Endothelial cell of umbilical vein (primary cell): ENCODE measurements around the gene GPR33. TPM values are rescaled to one million over a fixed set of nuclear protein-coding genes. Genes with fewer than 3 reads are reported as not detected.

Source experiments
- BruUV-seq: library from RNA; stranded (reverse); fragments of 400-500 nt; replicated peaks from 2 replicates; lab custom pipeline; 2021; lab: Mats Ljungman, UMichigan
- CTCF ChIA-PET: fragments of 300-600, 350-600 bp; sonication (Branson Sonifier 250); formaldehyde crosslinking; loops from one replicate; lab custom pipeline; 2021; ENCODE audit warnings: antibody characterized with exemption, inconsistent platforms; lab: Charles Lee
- POLR2A ChIA-PET: fragments of 300-600, 350-600 bp; sonication (Branson Sonifier 250); formaldehyde crosslinking; loops from one replicate; lab custom pipeline; 2021; ENCODE audit warnings: antibody characterized with exemption, inconsistent platforms; lab: Charles Lee
- DNase-seq: peaks from one replicate; pipeline ENCODE4 v3.0.0-alpha.2; 2011; ENCODE audit warnings: low read depth, low spot score
- FAIRE-seq: peaks from 2 replicates; lab custom pipeline; 2011; peaks lifted over from hg19 to GRCh38; lab: Jason Lieb, UNC
- H2AFZ ChIP-seq: 2 replicates; pipeline ENCODE4 v1.6.0; 2012; ENCODE audit warnings: low read depth, low read length, control low read depth, inconsistent platforms
- H3K27ac ChIP-seq: 2 replicates; pipeline ENCODE4 v1.5.1; 2011; ENCODE audit warnings: low read depth, mild to moderate bottlenecking, control low read depth, low read length, moderate library complexity; ENCODE audit not compliant: insufficient read depth
- H3K27me3 ChIP-seq, 2 experiments: 2 replicates each; pipeline versions ENCODE4 v1.6.0 to v1.6.1; 2011; ENCODE audit warnings: low read length in 2 of 2, mixed read lengths in 1 of 2; ENCODE audit not compliant: control insufficient read depth in 2 of 2, insufficient read depth in 2 of 2
- H3K36me3 ChIP-seq, 2 experiments: 2 replicates in 1 of 2; 3 replicates in 1 of 2; pipeline ENCODE4 v1.5.1; 2011; ENCODE audit warnings: low read length in 2 of 2, mild to moderate bottlenecking in 1 of 2, moderate library complexity in 1 of 2; ENCODE audit not compliant: control insufficient read depth in 2 of 2, insufficient read depth in 2 of 2; ENCODE audit errors: extremely low read depth in 1 of 2
- H3K4me1 ChIP-seq: 3 replicates; pipeline ENCODE4 v1.5.1; 2011; ENCODE audit warnings: mild to moderate bottlenecking, low read length; ENCODE audit not compliant: control insufficient read depth, insufficient read depth; ENCODE audit errors: extremely low read depth
- H3K4me2 ChIP-seq: 2 replicates; pipeline ENCODE4 v1.6.1; 2011; ENCODE audit warnings: low read length, control low read depth, mixed read lengths; ENCODE audit not compliant: insufficient read depth
- H3K4me3 ChIP-seq, 3 experiments: fragments of 200-600 bp in 1 of 3; sonication (generic), shearing (Covaris generic) in 1 of 3; replicated peaks in 1 of 3; 2 replicates each; pipeline ENCODE4 v1.5.1; 2011 to 2016; ENCODE audit warnings: control low read depth in 3 of 3, low read length in 3 of 3, mild to moderate bottlenecking in 2 of 3, inconsistent platforms in 1 of 3, low read depth in 1 of 3, moderate library complexity in 1 of 3; ENCODE audit not compliant: insufficient read depth in 1 of 3
- H3K79me2 ChIP-seq: 2 replicates; pipeline ENCODE4 v1.6.0; 2012; ENCODE audit warnings: low read length, inconsistent platforms; ENCODE audit not compliant: control insufficient read depth, insufficient read depth
- H3K9ac ChIP-seq: replicated peaks from 2 replicates; pipeline ENCODE3; 2011; ENCODE audit warnings: low read length, control low read depth; ENCODE audit not compliant: insufficient read depth; ENCODE audit errors: extremely low read depth
- H3K9me1 ChIP-seq: replicated peaks from 3 replicates; pipeline ENCODE4 v1.6.0; 2011; ENCODE audit warnings: mild to moderate bottlenecking, low read length; ENCODE audit not compliant: control insufficient read depth, insufficient read depth; ENCODE audit errors: extremely low read depth
- H3K9me3 ChIP-seq: replicated peaks from 2 replicates; pipeline ENCODE4 v1.5.1; 2012; ENCODE audit warnings: low read length, inconsistent platforms; ENCODE audit not compliant: control insufficient read depth, insufficient read depth
- H4K20me1 ChIP-seq: replicated peaks from 2 replicates; pipeline ENCODE3; 2011; ENCODE audit warnings: mild to moderate bottlenecking, low read length; ENCODE audit not compliant: control insufficient read depth, insufficient read depth; ENCODE audit errors: extremely low read depth
- CTCF ChIP-seq, 2 donors: IDR thresholded peaks; 1 replicate in 1 of 2; 2 replicates in 1 of 2; pipeline ENCODE4 v1.5.1; 2011; ENCODE audit warnings: low read length in 2 of 2, mild to moderate bottlenecking in 2 of 2, moderate library complexity in 2 of 2, control low read depth in 1 of 2, inconsistent platforms in 1 of 2, low read depth in 1 of 2; ENCODE audit not compliant: insufficient read depth in 1 of 2; ENCODE audit errors: extremely low read depth in 1 of 2
- EZH2 ChIP-seq: IDR thresholded peaks from 2 replicates; pipeline ENCODE4 v1.6.1; 2012; ENCODE audit warnings: borderline replicate concordance, low read depth, mild to moderate bottlenecking, moderate library complexity, low read length, inconsistent platforms; ENCODE audit not compliant: severe bottlenecking
- FOS ChIP-seq: IDR thresholded peaks from 2 replicates; pipeline ENCODE4 v1.6.1; 2011; ENCODE audit warnings: mild to moderate bottlenecking, low read length, moderate library complexity, borderline replicate concordance; ENCODE audit not compliant: insufficient read depth
- GATA2 ChIP-seq: IDR thresholded peaks from 2 replicates; pipeline ENCODE4 v1.7.0; 2011; ENCODE audit warnings: low read depth, mild to moderate bottlenecking, moderate library complexity, mixed read lengths, low read length; ENCODE audit not compliant: insufficient read length, insufficient read depth
- JUN ChIP-seq: IDR thresholded peaks from 2 replicates; pipeline ENCODE4 v1.6.1; 2011; ENCODE audit warnings: borderline replicate concordance, low read depth; ENCODE audit not compliant: insufficient read length, insufficient read depth
- MAX ChIP-seq: IDR thresholded peaks from 2 replicates; pipeline ENCODE4 v1.6.1; 2011; ENCODE audit not compliant: insufficient read depth, insufficient read length
- MYC ChIP-seq: IDR thresholded peaks from one replicate; pipeline ENCODE4 v1.6.1; 2011; ENCODE audit warnings: mild to moderate bottlenecking, low read depth, low read length
- POLR2A ChIP-seq: IDR thresholded peaks from 2 replicates; pipeline ENCODE4 v1.6.1; 2012; ENCODE audit warnings: low read depth, mild to moderate bottlenecking, control low read depth, low read length
- POLR2AphosphoS5 ChIP-seq: IDR thresholded peaks from 2 replicates; pipeline ENCODE4 v1.6.1; 2012; ENCODE audit warnings: low read depth, mild to moderate bottlenecking, control low read depth, low read length, moderate library complexity; ENCODE audit not compliant: insufficient read depth
- dilution Hi-C: fragments of 300-500 bp; cut with MboI; formaldehyde crosslinking; loops from one replicate; pipeline ENCODE4 v1.15.0; 2019; ENCODE audit warnings: low sequenced_read_pairs; ENCODE audit not compliant: extremely low pct_ligation_motif_present
- intact Hi-C: fragments of 100-400 bp; cut with micrococcal nuclease; formaldehyde crosslinking; loops from one replicate; pipeline ENCODE4 v1.10.0; 2022
- polyA plus RNA-seq, 4 experiments: library from polyadenylated mRNA; depleted of rRNA in 3 of 4; stranded (reverse) in 3 of 4; unstranded in 1 of 4; fragments of >200 nt; gene quantifications; 2 replicates each; pipeline versions ENCODE4 v1.2.1 to v1.2.3, GENCODE V29; 2011 to 2012; ENCODE audit warnings: missing spikeins in 1 of 4
- total RNA-seq: library from RNA; stranded (reverse); gene quantifications from 2 replicates; pipeline ENCODE4 v1.2.3, GENCODE V29; 2021

GPR33 gene
- total and polyA plus RNA-seq, 2 donors (not counting 3 experiments of a cell fraction or from before 2014, with no cell fraction given) = not detected

GRCh38 chr14:31466554-31466953 lies 21.3 kb downstream of the GPR33 start:
- Histone ChIP-seq H3K4me2 (no peak overlapping the region), H3K9me3 (no peaks in the 10 kb centered on the region), H3K36me3 (no peaks in the 10 kb centered on the region), H3K9ac (no peak overlapping the region), H2AFZ (no peak overlapping the region), H3K4me3 (no peak overlapping the region), H3K4me1 (no peaks in the 10 kb centered on the region), H3K79me2 (no peaks in the 10 kb centered on the region), H3K27me3 (no peaks in the 10 kb centered on the region), H3K27ac (no peak overlapping the region), H3K9me1 (no peaks in the 10 kb centered on the region), H4K20me1 (no peaks in the 10 kb centered on the region)
- intact Hi-C loops = no loop called here
- POLR2A ChIA-PET = no interaction called here
- no peak for FAIRE-seq
- TF ChIP-seq POLR2A = no peak
- TF ChIP-seq GATA2 = no peak
- no peak for TF ChIP-seq MAX
- no peak for TF ChIP-seq JUN
- no peak for TF ChIP-seq FOS
- no peak for TF ChIP-seq EZH2
- no peak for TF ChIP-seq CTCF (IDR thresholded peaks at IDR 0.05; ENCODE audit: extremely low read depth in 1 of 2, insufficient read depth in 1 of 2, low read depth in 1 of 2, low read length in 2 of 2)
- no peak for TF ChIP-seq POLR2AphosphoS5
- no peak for TF ChIP-seq MYC
- no TSS peak for BruUV-seq
- no peak for DNase-seq
- dilution Hi-C loops = no loop called here
- CTCF ChIA-PET = no interaction called here
